Fibroblast of pulmonary artery (primary cell): Measurements from ENCODE around the gene AFAP1L1.

Experiments used
- DNase-seq: peaks from one replicate; pipeline ENCODE4 v3.0.0-alpha.2; 2010; ENCODE audit warnings: low read depth
- H3K4me3 ChIP-seq: replicated peaks from 2 replicates; pipeline ENCODE4 v1.5.1; 2011; ENCODE audit warnings: low read depth, mild to moderate bottlenecking, control low read depth, low read length, moderate library complexity
- CTCF ChIP-seq: IDR thresholded peaks from 2 replicates; pipeline ENCODE4 v1.5.1; 2011; ENCODE audit warnings: mild to moderate bottlenecking, control low read depth, low read length, inconsistent platforms; ENCODE audit errors: missing control alignments

Gene AFAP1L1

DNA sequence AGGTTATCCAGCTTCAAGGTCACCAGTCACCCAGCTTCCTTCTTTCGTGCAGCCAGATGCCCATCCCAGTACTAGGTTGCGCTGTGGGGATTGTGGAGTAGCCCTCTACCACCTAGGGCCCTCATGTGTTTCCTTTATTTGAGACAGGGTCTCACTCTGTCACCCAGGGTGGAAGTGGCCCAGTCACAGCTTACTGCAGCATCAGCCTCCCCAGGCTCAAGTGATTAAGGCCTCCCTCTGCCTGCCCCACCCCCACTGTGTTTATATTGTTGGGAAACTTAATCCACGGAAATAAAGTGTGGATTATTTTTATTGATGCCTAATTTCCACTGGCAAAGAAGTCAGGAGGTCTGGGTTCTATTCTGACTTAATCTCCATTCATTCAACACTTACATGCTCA is 103.1 kb downstream of the AFAP1L1 start:
- no peak for TF ChIP-seq CTCF
- H3K4me3 ChIP-seq: no peak overlapping the region
- no peak for DNase-seq

DNA sequence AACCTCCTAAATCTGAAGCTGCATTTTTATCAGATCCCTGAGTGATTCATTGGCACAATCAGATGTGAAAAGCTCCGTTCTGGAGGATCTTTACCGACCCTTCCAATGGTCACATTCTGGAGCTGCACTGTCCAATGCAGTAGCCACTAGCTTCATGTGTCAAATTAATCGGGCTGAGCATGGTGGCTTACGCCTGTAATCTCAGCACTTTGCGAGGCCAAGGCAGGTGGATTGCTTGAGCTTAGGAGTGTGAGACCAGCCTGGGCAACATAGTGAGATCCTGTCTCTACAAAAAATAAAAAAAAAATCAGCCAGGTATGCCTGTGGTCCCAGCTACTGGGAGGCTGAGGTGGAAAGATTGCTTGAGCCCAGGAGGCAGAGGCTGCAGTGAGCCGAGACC is 103.8 kb downstream of the AFAP1L1 start:
- TF ChIP-seq CTCF: no peak
- DNase-seq: no peak
- H3K4me3 ChIP-seq: no peak overlapping the region

DNA sequence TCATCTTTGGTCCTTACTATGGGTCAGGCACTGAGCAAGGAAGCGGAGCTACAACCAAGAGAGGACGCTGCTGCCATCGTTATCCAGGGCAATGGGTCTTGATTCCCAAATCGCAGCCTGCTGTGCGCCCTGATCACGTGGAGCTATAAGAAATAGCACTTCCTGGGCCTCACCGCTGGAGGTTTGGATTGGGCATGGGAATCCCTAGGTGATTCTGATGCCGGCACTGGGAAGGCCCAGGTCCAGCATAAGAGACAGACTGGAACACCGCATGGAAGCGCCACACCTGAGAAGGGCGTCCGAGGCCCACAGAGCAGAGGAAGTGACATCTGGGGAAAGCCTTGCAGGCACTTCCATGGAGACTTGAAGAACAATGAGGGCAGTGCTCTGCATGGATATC is 104.4 kb downstream of the AFAP1L1 start:
- H3K4me3 ChIP-seq: no peak overlapping the region
- no peak for DNase-seq
- TF ChIP-seq CTCF: no peak

GRCh38 chr5:149376711-149377447 is 105.2 kb downstream of the AFAP1L1 start:
- H3K4me3 ChIP-seq: no peak overlapping the region
- TF ChIP-seq CTCF: no peak
- DNase-seq: no peak

- no peak for DNase-seq
- no peak for TF ChIP-seq CTCF
- no peak overlapping the region for H3K4me3 ChIP-seq
These were observed 106.7 kb downstream of the AFAP1L1 start for GRCh38 chr5:149378241-149378820.

- DNase-seq: no peak
- no peak for TF ChIP-seq CTCF
- H3K4me3 ChIP-seq: no peak within 1 kb of the TSS
These were observed 107.6 kb downstream of the AFAP1L1 start, which contains the start of gene IL17B for GRCh38 chr5:149379177-149379761. IL17B (minus strand) TSS chr5:149379292; CDS start chr5:149379225, 67 bp downstream.
